ENCODE data around the gene POFUT1.
A peak's percentile ranks its signal among the peaks of the same experiment; 100 is the strongest.
"Not testable (repeated sequence)": the region's sequence is repeated elsewhere in the genome, so short reads cannot be mapped to it uniquely, and the experiment has no call there.

Gene POFUT1

DNA sequence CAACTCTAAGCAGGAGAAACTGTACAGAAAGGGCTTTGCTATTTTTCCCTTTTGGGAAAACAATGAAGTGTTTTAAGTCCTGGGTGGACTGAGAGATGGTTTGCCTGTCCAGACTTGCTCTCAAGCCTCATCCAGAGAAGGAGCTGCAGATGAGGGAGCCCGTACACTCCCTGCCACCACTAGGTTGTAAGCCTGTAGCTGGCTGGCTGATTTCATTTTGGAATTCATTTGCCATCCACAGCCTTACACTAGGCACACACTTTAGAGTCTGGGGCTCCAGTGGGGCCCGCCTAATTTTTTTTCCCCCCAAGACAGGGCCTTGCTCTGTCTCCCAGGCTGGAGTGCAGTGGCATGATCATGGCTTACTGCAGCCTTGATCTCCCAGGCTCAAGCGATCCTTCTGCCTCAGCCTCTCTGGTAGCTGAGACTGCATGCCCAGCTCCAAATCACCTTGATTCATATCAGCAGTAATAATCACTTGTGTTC lies 28.4 kb downstream of the POFUT1 start:
- DNase-seq, result no peak

DNA sequence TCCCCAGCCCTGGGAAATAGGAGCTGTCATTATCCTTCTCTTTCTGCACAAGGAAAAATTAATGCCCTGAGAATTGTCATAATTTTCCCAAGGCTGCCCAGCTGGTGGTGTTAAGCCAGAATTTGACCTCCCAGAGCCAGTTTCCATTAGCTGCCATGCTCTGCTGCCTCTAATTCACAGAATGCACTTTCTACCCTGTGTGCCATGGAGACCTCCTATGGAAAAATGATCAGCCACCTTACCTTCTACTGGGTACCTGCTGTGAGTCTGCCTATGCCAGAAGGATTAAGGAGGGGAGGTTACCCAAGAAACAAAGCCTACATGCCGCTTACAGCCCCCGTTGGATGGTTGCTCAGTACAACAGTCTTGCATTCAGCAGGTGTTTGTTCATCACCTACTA lies 29.1 kb downstream of the POFUT1 start:
- DNase-seq, result no peak

DNA sequence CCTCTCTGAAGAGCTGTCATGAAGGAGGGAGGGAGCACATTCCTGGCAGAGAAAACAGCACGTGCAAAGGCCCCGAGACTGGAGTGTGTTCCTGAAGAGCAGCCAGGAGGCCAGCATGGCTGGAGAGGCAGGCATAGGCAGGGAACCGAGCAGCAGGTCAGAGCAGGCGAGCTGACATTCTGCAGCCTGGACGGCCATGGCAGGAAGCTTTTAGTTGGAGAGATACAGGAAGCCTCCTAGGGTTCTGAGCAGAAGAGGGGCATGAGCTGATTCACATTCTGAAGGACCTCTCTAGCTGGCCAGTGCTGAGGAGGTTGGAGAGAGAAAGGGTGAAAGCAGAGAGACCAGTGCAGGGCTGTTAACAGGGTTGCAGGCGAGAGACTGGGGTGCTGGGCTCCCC lies 29.7 kb downstream of the POFUT1 start:
- DNase-seq, result no peak

DNA sequence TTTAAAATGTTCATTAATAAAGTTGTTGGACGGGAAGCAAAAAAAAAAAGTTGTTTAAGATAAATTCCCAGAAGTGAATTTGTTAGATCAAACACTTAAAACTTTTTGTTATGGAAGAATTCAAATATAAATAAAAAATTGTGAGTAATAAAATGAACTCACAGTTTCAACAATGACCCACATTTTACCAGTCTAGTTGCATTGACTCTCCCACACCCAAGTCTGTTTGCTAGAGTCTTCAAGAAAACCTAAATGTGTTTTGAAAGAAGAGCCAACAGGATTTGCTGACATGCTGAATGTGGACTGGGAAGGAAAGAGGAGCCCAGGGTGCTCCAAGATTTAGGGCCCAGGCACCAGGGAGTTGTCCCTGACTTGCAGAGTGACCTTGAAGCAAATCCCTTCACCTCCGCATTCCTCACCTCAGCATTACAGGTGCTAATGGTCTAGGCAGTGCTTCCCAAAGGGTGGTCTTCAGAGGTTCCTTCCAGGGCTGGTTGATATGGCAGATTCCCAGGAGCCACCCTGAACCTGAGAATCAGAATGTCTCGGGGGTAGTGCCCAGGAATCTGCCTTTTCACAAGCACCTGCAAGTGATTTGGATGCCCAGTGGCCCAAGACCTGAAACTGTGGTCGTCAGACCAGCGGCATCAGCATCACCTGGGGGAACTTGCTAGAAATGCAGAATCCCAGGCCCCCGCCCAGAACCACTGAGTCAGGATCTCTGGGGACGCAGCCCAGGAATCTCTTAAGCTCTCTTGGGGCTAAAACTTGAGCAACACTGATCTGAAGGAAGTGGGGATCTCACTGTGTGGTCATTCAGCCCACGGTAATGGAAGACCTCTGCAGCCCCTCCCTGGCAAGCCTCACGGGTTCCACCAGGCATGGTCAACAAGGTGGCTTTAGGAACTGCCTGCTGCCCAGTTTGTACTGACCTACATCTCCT lies 31.1 kb downstream of the POFUT1 start:
- no peak for DNase-seq

DNA sequence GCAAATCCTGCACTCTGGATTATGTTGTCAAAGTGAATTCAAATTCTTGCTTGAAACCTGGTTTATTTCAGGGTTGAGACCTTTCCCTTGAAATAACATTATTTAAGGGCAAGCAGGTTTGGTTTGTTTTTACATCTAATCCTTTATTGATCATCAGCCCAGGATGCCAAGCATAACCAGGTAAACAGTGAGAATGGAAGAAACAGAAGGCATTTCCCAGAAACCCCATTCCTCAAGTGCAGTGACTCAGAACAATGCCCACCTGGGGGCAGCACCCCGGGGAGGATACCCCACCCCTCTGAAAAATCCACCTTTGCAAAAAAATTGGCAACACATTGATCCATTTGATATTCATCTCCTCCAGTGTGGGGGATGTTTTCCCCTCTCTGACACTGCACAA lies 32.5 kb downstream of the POFUT1 start:
- DNase-seq, result no peak

DNA sequence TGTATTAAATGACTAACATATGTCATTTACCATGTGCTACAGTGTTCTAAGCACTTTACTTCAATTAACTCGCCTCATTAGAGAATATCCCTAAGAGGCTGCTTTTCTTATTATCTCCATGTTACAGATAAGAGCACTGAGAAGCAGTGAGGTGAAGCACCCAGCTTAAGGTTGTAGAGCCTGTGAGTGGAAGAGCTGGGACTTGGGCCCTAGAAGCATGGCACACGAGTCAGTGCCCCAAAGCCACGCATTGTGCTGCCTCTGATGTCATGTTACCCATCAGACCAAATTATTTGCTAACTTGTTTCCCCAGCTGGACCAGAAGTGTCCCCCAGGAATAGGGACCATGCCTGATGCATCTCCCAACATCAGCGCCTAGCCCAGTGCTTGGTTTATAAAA lies 34.1 kb downstream of the POFUT1 start:
- DNase-seq, result no peak

DNA sequence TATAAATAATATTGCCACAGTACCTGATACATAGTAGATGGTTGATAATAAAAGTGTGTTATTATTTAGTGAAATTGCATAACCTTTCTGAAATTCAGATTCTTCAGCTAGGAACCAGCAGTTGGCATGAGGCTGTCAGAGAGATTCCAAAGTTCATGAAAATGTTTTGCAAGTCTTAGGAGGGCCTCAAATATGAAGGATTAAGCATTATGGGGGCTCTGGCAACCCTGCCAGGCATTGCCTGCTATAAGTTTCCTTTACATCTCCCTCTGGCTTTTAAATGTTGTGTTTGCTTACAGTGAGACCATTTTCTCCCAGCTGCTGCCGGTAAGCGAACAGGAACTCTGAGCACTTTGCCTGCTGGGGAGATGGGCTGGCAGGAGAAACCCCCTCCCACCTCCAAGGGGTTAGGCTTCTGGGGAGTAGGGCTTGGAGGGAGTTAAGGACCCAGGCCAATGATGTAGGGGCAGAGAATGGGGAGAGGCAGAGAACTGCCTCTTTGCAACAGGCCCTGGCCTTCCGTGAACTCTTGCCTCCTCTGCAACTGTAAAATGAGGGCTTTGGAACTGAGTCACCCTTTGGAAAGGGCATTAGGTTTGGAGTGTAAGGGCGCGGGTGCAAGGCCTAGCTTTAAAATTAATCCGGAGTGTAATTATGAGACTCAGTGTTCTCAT lies 36.6 kb downstream of the POFUT1 start:
- DNase-seq, result no peak

DNA sequence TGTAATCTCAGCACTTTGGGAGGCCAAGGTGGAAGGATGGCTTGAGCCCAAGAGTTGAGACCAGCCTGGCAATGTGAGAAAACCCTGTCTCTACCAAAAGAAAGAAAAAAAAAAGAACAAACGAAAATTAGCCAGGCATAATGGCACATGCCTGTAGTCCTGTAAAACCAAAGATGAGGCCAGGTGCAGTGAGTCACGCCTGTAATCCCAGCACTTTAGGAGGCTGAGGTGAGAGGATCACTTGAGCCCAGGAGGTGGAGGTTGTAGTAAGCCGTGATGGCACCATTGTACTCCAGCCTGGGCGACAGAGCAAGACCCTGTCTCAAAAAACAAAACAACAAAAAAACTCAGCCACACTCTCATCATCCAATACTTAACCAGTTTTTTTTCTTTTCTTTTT lies 37.3 kb downstream of the POFUT1 start:
- DNase-seq, result no peak

DNA sequence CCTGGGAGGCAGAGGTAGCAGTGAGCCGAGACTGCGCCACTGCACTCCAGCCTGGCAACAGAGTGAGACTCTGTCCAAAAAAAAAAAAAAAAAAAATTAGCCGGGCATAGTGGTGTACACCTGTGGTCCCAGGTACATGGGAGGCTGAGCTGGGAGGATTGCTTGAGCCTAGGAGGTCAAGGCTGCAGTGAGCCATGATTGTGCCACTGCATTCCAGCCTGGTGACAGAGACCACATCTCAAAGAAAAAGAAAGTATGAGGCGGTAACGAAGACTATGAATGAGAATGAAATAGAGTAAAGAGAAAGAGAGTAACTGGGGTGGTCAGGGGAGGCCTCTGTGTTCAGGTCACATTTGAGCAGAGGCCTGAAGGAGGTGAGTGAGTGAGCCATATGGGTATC lies 38.5 kb downstream of the POFUT1 start:
- DNase-seq, result not testable (repeated sequence)

DNA sequence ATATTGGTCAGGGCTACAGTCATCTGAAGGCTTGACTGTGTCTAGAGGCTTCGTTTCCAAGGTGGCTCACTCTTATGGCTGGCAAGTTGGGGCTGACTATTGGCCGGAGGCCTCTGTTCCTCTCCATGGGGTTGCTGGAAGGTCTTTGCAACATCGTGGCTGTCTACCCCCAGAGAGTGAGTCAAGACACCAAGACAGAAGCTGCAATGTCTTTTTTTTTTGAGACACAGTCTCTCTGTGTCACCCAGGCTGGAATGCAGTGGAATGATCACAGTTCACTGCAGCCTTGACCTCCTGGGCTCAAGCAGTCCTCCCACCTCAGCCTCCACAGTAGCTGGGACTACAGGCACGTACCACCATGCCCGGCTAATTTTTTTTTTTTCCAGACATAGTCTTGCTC lies 40.4 kb downstream of the POFUT1 start:
- DNase-seq, result peak; percentile 16

DNA sequence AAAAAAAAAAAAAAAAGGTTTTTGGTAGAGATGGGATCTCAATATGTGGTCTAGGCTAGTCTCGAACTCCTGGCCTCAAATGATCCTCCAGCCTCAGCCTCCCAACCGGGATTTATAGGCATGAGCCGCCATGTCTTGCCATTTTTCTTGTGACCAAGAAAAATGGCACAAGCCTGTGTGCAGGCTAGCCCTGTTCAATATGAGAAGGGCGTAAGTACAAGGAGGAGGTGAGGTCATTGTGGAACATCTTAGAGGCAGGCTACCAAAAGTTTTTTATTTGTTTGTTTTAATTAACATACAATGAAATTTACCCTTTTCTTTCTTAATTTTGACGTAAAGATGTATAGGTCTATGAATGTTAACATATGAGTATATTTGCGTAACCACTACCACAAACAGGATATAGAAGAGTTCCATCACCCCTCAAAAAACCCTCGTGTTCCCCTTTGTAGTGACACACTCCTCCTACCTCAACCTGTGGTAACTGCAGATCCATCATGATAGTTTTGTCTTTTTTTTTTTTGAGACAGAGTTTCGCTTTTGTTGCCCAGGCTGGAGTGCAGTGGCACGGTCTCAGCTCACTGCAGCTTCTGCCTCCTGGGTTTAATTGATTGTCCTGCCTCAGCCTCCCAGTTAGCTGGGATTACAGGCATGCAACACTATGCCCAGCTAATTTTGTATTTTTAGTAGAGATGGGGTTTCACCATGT lies 41.5 kb downstream of the POFUT1 start:
- peak; percentile 56 for DNase-seq

DNA sequence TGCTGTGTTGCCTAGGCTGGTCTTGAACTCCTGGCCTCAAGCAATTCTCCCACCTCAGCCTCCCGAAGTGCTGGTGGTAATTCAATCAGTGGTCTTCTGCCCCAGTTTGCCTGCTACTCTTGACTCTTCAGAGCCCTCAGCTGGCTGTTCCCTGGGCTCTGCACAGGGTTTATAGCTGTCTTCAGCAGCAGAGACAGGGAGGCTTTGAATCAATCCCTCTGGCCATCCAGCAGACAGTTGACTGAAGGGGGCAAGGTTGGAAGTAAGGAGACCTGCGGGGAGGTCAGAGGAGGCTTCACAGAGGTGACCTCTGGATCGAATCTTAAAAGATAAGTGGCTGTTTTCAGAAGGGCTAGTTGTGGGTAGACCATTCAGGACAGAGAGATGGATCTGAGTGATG lies 43.8 kb downstream of the POFUT1 start:
- no peak for DNase-seq

DNA sequence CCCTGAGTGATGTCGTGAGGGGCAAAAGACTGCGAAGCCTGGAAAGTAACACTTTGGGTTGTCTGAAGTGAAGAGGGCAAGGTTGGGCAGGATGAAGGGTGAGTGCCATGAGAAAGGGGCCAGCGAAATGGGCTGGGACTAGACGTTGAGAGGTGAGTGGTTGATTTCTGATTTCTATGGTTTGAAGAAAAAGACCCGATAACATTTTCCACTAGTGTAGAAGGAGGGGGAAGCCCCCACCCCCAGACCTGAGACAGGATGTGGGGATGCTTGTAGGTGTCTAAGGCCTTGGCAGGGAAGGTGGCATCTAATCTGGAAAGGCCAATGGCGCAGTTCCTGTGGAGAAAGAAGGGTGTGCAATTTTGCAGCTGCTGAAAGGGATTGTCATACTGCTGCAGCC lies 44.5 kb downstream of the POFUT1 start:
- peak; percentile 89 for DNase-seq

DNA sequence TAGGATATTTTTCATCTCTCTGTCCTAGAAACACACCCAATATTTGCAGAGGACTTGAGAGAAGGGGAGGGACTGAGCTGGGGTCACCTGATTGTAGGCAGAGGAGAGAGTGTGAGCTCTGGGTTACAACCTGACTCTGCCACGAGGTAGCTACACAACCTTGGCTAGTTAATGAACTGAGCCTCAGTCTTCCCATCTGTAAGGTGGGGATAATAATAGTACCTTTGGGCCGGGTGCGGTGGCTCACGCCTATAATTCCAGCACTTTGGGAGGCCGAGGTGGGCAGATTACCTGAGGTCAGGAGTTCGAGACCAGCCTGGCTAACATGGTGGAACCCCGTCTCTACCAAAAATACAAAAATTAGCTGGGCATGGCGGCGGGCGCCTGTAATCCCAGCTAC lies 53.3 kb downstream of the POFUT1 start:
- DNase-seq, result not testable (repeated sequence)

DNA sequence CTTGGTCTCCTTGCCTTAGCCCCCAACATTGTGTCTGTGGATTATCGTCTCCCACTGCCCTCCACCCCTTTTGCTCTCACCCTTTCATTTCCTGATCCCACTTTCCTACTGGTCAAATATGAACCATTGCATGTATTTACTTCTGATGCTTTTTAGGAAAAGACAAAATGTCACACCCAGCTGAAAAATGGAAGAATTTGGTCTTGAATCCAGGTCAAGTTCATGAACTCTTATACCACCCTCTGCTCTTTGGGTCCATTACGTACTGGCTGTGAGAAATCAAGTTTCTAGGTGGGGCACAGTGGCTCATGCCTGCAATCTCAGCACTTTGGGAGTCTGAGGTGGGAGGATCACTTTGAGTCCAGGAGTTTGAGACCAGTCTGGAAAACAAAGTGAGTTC lies 54.0 kb downstream of the POFUT1 start:
- no peak for DNase-seq

DNA sequence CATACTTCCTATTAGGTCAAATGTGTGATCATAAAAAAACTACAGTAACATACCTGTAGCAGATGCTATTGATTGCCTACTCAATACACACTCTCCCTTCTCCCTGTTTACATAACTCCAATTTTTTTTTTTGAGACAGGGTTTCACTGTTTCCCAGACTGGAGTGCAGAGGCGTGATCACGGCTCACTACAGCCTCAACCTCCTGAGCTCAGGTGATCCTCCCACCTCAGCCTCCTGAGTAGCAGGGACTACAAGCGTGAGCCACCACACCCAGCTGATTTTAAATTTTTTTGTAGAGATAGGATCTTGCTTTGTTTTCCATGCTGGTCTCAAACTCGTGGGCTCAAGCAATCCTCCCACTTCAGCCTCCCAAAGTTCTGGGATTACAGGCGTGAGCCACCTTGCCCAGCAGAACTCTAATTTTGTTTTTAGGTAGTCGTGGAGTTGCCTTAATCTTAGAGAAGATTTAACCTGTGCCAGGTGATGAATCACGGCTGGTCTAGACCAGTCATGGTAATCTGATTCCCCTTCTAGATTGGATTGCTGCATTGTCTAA lies 55.8 kb downstream of the POFUT1 start:
- DNase-seq, result no peak

DNA sequence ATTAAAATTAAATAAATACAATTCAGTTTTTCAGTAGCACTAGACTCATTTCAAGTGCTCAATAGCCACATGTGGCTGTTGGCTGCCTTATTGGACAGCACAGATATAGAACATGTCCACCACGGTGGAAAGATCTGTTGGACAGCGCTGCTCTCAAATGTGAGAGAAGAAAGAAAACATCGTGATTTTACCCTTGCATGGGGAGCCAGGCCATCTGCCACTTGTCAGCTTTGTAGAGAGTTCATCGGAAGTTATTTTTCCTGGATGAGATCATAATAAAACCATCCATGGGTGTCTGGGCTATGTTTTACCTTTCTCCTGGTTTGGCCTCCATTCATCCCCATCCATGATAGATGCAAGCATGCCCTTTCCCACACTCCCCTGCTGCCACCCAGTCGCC lies 63.9 kb downstream of the POFUT1 start:
- DNase-seq, result no peak

DNA sequence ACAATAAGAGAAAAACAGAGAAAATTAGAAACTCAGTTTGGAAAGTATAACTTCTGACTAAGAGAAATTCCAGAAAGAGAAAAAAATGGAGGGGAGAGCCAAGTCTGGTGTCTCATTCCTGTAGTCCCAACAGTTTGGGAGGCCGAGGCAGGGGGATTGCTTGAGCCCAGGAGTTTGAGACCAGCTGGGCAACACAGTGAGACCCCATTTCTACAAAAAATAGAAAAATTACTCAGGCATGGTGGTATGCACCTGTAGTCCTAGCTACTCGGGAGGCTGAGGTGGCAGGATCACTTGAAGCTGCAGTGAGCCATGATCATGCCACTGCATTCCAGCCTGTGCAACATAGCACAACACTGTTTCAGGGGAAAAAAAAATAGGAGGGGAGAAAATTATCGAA lies 66.7 kb downstream of the POFUT1 start:
- DNase-seq, result no peak

DNA sequence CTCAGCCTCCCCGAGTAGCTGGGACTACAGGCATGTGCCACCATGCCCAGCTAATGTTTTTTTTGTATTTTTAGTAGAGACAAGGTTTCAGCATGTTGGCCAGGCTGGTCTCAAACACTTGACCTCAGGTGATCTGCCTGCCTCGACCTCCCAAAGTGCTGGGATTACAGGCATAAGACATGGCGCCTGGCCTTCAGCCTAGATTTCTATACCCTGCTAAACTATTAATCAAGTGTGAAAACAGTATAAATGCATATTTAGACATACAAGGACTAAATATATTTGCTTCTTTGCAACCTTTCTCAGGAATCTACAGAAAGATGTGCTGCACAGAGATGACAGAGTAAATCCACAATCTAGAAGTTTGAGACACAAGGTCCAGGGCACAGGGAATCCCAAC lies 67.5 kb downstream of the POFUT1 start:
- not testable (repeated sequence) for DNase-seq

DNA sequence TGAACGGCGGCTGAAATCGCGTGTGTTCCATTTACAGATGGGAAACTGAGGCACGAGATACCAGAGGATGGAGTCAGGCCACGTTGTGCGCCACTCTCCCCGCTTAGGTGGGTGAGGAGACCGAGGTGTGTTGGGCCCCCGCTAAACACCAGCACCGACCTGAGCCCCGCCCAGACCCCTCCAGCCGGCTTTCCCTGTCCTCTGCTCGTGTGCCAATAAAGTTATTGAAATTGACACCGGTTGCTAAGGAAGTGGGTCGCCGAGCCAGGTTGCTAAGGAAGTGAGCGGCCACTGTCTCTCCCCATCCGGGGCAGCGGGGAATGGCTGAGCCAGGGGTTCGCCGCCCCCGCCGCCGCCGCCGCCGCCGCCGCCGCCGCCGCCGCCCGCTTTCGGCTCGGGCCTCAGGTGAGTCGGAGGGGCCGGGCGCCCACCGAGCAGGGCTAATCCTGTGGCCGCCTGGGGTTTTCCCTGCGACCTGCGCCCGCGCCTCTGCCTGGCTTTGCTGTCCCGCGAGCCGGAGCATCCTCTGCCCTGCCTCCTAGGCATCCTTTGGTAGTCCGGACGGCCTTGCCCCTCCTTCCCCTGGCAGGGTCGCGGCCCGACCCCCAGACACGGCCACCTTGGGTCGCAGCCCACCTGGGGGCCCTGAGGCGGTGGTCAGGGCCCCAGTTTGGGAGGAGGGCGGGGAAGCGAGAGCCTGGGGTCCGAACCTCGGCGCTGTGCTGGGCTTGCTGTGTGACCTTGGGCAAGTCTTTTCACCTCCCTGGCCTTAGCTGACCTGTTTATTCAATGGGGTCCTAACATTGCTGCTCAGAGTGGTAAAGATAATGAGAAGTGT lies 69.9 kb downstream of the POFUT1 start, which contains the start of gene KIF3B:
Gene KIF3B, plus strand, starts transcription at position 291 of the 838 bp plus-strand sequence. CDS start 32,127 bp downstream, outside the sequence.
- DNase-seq, result peak; percentile 91

DNA sequence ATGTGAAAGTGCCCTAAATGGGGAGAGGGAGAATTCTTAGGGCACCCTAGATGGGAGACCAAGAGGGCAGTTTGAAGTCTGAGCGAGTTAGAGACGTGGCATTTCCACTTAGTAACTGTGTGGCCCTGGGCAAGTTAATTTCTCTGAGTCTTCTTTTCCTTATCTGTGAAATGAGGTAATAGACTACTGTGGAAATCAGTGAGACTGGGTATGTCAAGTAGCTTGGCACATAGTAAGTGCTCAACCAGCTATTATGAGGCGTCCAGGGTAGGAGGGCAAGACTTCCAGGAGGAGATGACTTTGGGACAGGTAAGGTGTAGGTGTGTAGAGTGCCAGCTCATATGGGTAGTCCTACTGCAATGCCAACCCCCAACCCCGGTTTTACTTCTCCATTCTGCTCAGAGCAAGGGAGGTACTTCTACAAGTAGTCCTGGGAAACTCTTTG lies 70.5 kb downstream of the POFUT1 start:
- peak; percentile 29 for DNase-seq

DNA sequence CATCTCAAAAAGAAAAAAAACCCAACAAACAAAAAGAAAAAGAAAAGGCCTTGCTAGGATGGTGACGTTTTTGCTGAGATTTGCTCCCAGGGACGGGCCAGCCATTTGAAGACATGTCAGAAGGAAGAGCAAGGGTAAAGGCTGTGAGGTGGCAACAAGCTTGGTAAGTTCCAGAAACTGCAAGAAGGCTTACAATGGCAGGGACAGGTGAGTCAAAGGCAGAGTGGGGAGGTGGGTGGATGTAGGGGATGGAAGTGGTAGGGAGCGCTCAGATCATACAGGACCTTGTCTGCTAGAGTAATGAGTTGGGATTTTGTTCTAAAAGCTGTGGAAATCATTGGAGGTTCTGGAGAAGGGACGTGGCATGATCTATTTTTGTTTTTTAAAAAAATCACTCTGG lies 74.0 kb downstream of the POFUT1 start:
- peak; percentile 17 for DNase-seq

Data from stimulated activated CD4-positive, alpha-beta T cell treated with anti-CD3 and anti-CD28 coated beads, Interleukin-4, amount 100 ng/mL, for 24 hours (primary cell).